ENCODE results near the gene HOMEZ.
A peak's percentile ranks its signal among the peaks of the same experiment; 100 is the strongest.
"Not testable (repeated sequence)": the region's sequence is repeated elsewhere in the genome, so short reads cannot be mapped to it uniquely, and the experiment has no call there.

The HOMEZ gene

GRCh38 chr14:23285530-23286019 is 357 bp downstream of the HOMEZ start:
- H3K4me3 ChIP-seq (ENCODE audit: low read depth, low read length): peak overlapping the region; percentile 99
- no peak for DNase-seq (ENCODE audit: low read depth)
- no peak for TF ChIP-seq CTCF (IDR thresholded peaks at IDR 0.05; ENCODE audit: insufficient read depth, low read depth, low read length, missing control alignments)

GRCh38 chr14:23284654-23285529 is 1.0 kb downstream of the HOMEZ start:
- no peak for TF ChIP-seq CTCF (IDR thresholded peaks at IDR 0.05; ENCODE audit: insufficient read depth, low read depth, low read length, missing control alignments)
- peak; percentile 73 for DNase-seq (ENCODE audit: low read depth)
- H3K4me3 ChIP-seq (ENCODE audit: low read depth, low read length): peak overlapping the region; percentile 99

- no peak for DNase-seq (ENCODE audit: low read depth)
- TF ChIP-seq CTCF (IDR thresholded peaks at IDR 0.05; ENCODE audit: insufficient read depth, low read depth, low read length, missing control alignments): no peak
- H3K4me3 ChIP-seq (ENCODE audit: low read depth, low read length): no peak overlapping the region
These were observed 4.7 kb downstream of the HOMEZ start for GRCh38 chr14:23281247-23281646.

GRCh38 chr14:23277928-23278327 is 8.0 kb downstream of the HOMEZ start:
- not testable (repeated sequence) for H3K4me3 ChIP-seq (ENCODE audit: low read depth, low read length); DNase-seq (ENCODE audit: low read depth)

GRCh38 chr14:23277189-23277588 is 8.7 kb downstream of the HOMEZ start:
- no peak overlapping the region for H3K4me3 ChIP-seq (ENCODE audit: low read depth, low read length)
- DNase-seq (ENCODE audit: low read depth): no peak
- TF ChIP-seq CTCF (IDR thresholded peaks at IDR 0.05; ENCODE audit: insufficient read depth, low read depth, low read length, missing control alignments): no peak

- DNase-seq (ENCODE audit: low read depth): no peak
- H3K4me3 ChIP-seq (ENCODE audit: low read depth, low read length): no peak overlapping the region
- no peak for TF ChIP-seq CTCF (IDR thresholded peaks at IDR 0.05; ENCODE audit: insufficient read depth, low read depth, low read length, missing control alignments)
These were observed 10.5 kb downstream of the HOMEZ start for GRCh38 chr14:23275412-23275811.

GRCh38 chr14:23269193-23269592 is 16.7 kb downstream of the HOMEZ start:
- H3K4me3 ChIP-seq (ENCODE audit: low read depth, low read length): no peak overlapping the region
- no peak for DNase-seq (ENCODE audit: low read depth)
- no peak for TF ChIP-seq CTCF (IDR thresholded peaks at IDR 0.05; ENCODE audit: insufficient read depth, low read depth, low read length, missing control alignments)

- DNase-seq (ENCODE audit: low read depth); H3K4me3 ChIP-seq (ENCODE audit: low read depth, low read length): not testable (repeated sequence)
These were observed 25.1 kb downstream of the HOMEZ start for GRCh38 chr14:23260849-23261248.
